ENCODE measurements around the gene SLC2A11. TPM values are rescaled to one million over a fixed set of nuclear protein-coding genes. Genes with fewer than 3 reads are reported as not detected.

SLC2A11 gene
- total RNA-seq, 1 donor from 2014 or later, result 22.6 TPM

- no peaks in the 10 kb centered on the region for H3K27me3 Mint-ChIP-seq (ENCODE audit: unreplicated experiment)
- H3K4me3 Mint-ChIP-seq (ENCODE audit: unreplicated experiment), result no peak overlapping the region
- no peaks in the 10 kb centered on the region for H3K9me3 Mint-ChIP-seq (ENCODE audit: unreplicated experiment)
- TF ChIP-seq, protein P1, sequence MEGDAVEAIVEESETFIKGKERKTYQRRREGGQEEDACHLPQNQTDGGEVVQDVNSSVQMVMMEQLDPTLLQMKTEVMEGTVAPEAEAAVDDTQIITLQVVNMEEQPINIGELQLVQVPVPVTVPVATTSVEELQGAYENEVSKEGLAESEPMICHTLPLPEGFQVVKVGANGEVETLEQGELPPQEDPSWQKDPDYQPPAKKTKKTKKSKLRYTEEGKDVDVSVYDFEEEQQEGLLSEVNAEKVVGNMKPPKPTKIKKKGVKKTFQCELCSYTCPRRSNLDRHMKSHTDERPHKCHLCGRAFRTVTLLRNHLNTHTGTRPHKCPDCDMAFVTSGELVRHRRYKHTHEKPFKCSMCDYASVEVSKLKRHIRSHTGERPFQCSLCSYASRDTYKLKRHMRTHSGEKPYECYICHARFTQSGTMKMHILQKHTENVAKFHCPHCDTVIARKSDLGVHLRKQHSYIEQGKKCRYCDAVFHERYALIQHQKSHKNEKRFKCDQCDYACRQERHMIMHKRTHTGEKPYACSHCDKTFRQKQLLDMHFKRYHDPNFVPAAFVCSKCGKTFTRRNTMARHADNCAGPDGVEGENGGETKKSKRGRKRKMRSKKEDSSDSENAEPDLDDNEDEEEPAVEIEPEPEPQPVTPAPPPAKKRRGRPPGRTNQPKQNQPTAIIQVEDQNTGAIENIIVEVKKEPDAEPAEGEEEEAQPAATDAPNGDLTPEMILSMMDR (IDR thresholded peaks at IDR 0.05), result no peak
- no peak overlapping the region for H3K27ac Mint-ChIP-seq (ENCODE audit: unreplicated experiment)
- DNase-seq (ENCODE audit: extremely low spot score, unreplicated experiment), result no peak
- peaks cover 21% of the 10 kb centered on the region for H3K36me3 Mint-ChIP-seq (ENCODE audit: unreplicated experiment)
- no peaks in the 10 kb centered on the region for H3K4me1 Mint-ChIP-seq (ENCODE audit: unreplicated experiment)
These were observed 10.9 kb downstream of the SLC2A11 start for GRCh38 chr22:23868580-23868979.

DNA sequence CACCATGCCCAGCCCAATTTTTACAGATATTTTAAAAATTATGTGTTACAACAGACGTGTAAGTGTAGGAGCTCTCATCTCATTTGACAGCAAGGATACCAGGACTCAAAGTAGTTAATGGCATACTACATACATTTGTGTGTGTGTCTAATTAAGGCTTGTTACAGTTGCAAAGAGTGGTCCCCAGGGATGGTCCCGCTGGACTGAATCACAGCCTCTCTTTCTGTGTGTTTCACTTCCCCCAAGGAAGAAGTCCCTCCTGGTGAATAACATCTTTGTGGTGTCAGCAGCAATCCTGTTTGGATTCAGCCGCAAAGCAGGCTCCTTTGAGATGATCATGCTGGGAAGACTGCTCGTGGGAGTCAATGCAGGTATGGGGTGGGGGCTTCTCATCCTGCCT is 17.2 kb downstream of the SLC2A11 start:
- TF ChIP-seq, protein P1 (IDR thresholded peaks at IDR 0.05), result no peak
- H3K27ac Mint-ChIP-seq (ENCODE audit: unreplicated experiment), result no peak overlapping the region
- no peaks in the 10 kb centered on the region for H3K27me3 Mint-ChIP-seq (ENCODE audit: unreplicated experiment)
- peaks cover 39% of the 10 kb centered on the region for H3K36me3 Mint-ChIP-seq (ENCODE audit: unreplicated experiment)
- no peak for DNase-seq (ENCODE audit: extremely low spot score, unreplicated experiment)
- no peaks in the 10 kb centered on the region for H3K9me3 Mint-ChIP-seq (ENCODE audit: unreplicated experiment)
- H3K4me3 Mint-ChIP-seq (ENCODE audit: unreplicated experiment), result no peak overlapping the region
- H3K4me1 Mint-ChIP-seq (ENCODE audit: unreplicated experiment), result no peaks in the 10 kb centered on the region

GRCh38 chr22:23875801-23876200 is 18.1 kb downstream of the SLC2A11 start:
- no peak for DNase-seq (ENCODE audit: extremely low spot score, unreplicated experiment)
- Mint-ChIP-seq H3K4me3 (ENCODE audit: unreplicated experiment) (no peak overlapping the region), H3K36me3 (ENCODE audit: unreplicated experiment) (peaks cover 42% of the 10 kb centered on the region), H3K27ac (ENCODE audit: unreplicated experiment) (no peak overlapping the region), H3K9me3 (ENCODE audit: unreplicated experiment) (no peaks in the 10 kb centered on the region), H3K4me1 (ENCODE audit: unreplicated experiment) (no peaks in the 10 kb centered on the region), H3K27me3 (ENCODE audit: unreplicated experiment) (no peaks in the 10 kb centered on the region)
- TF ChIP-seq, protein P1 (IDR thresholded peaks at IDR 0.05), result no peak

DNA sequence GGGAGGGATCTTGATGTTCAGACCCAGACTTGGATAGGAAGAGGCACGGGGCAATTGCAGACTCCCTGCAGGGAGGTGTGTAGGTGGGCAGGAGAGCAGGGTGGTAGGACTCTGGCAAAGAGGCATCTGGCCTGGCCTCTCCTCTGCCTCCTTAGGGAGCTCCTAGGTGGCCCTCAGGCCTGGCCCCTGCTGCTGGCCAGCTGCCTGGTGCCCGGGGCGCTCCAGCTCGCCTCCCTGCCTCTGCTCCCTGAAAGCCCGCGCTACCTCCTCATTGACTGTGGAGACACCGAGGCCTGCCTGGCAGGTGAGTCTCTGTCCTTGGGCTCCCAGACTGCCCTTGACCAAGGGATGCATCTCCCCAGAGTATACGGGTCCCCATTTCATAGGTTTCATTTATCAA is 19.9 kb downstream of the SLC2A11 start:
- Mint-ChIP-seq H3K27me3 (ENCODE audit: unreplicated experiment) (no peaks in the 10 kb centered on the region), H3K27ac (ENCODE audit: unreplicated experiment) (no peak overlapping the region), H3K36me3 (ENCODE audit: unreplicated experiment) (peaks cover 45% of the 10 kb centered on the region), H3K9me3 (ENCODE audit: unreplicated experiment) (no peaks in the 10 kb centered on the region), H3K4me1 (ENCODE audit: unreplicated experiment) (no peaks in the 10 kb centered on the region), H3K4me3 (ENCODE audit: unreplicated experiment) (no peak overlapping the region)
- no peak for DNase-seq (ENCODE audit: extremely low spot score, unreplicated experiment)
- TF ChIP-seq, protein P1 (IDR thresholded peaks at IDR 0.05), result no peak

GRCh38 chr22:23878219-23878618 is 20.5 kb downstream of the SLC2A11 start:
- no peak for DNase-seq (ENCODE audit: extremely low spot score, unreplicated experiment)
- no peak overlapping the region for H3K4me3 Mint-ChIP-seq (ENCODE audit: unreplicated experiment)
- no peaks in the 10 kb centered on the region for H3K27me3 Mint-ChIP-seq (ENCODE audit: unreplicated experiment)
- TF ChIP-seq, protein P1 (IDR thresholded peaks at IDR 0.05), result no peak
- no peaks in the 10 kb centered on the region for H3K4me1 Mint-ChIP-seq (ENCODE audit: unreplicated experiment)
- peaks cover 45% of the 10 kb centered on the region for H3K36me3 Mint-ChIP-seq (ENCODE audit: unreplicated experiment)
- no peak overlapping the region for H3K27ac Mint-ChIP-seq (ENCODE audit: unreplicated experiment)
- no peaks in the 10 kb centered on the region for H3K9me3 Mint-ChIP-seq (ENCODE audit: unreplicated experiment)
